Epithelial cell of prostate (primary cell): ENCODE results near the gene PTPN11.
"Not testable (repeated sequence)": the region's sequence is repeated elsewhere in the genome, so short reads cannot be mapped to it uniquely, and the experiment has no call there.

ENCODE experiments used
- DNase-seq: peaks from one replicate; pipeline ENCODE4 v3.0.0-alpha.2; 2011; ENCODE audit warnings: low read depth, low spot score
- H3K27ac ChIP-seq: fragments of 450-650 bp; 2 replicates; pipeline ENCODE4 v1.5.1; 2017; ENCODE audit warnings: mild to moderate bottlenecking

Gene PTPN11

DNA sequence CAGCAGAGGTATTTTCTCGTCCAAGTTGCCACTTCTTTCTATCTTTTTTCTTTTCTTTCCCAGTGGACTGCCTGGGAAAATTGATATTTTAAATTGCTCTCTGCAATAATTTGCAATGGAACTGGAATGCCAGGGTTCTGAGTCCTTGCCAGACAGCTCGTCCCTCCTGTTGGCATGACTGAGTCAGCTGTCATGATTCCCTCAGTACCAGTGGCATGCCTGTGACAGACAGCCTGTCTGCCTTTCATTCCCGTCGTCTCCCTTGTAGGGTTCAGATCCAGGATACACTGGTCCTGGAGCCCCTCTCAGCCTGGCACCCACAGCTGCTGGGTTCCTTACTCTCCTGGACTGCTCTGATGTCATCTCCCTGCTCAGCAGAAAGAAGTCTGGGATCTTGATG is 84.8 kb downstream of the PTPN11 start:
- DNase-seq = no peak
- H3K27ac ChIP-seq = no peak overlapping the region

- DNase-seq = no peak
- no peak overlapping the region for H3K27ac ChIP-seq
These were observed 87.9 kb downstream of the PTPN11 start for GRCh38 chr12:112506513-112507166.

GRCh38 chr12:112513471-112513870 is 94.7 kb downstream of the PTPN11 start:
- no peak overlapping the region for H3K27ac ChIP-seq
- DNase-seq = no peak

DNA sequence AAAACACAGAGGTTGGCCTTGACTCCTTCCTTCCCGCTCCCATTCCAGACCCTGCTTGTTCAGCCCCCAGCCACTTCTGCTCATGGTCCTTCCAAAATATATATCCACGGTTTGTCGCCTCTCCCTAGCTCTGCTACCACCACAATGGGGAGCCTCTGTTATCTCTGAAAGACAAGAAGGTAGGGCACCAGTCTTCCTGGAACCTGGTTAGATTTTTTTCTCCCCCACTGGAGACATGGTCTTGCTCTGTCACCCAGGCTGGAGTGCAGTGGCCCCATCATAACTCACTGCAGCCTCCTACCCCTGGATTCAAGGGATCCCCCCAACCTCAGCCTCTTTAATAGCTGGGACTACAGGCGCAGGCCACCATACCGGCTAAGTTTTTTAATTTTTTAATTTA is 95.7 kb downstream of the PTPN11 start:
- no peak overlapping the region for H3K27ac ChIP-seq

GRCh38 chr12:112514926-112515642 is 96.3 kb downstream of the PTPN11 start:
- DNase-seq = no peak
- no peak overlapping the region for H3K27ac ChIP-seq

More for the DNA sequence above, 95.7 kb downstream of the PTPN11 start:
- no peak for DNase-seq

GRCh38 chr12:112515868-112516267 is 97.1 kb downstream of the PTPN11 start:
- H3K27ac ChIP-seq = no peak overlapping the region
- DNase-seq = no peak

GRCh38 chr12:112517730-112518364 is 99.1 kb downstream of the PTPN11 start:
- no peak for DNase-seq

GRCh38 chr12:112518365-112518735 is 99.6 kb downstream of the PTPN11 start:
- H3K27ac ChIP-seq = no peak overlapping the region
- no peak for DNase-seq

More at GRCh38 chr12:112517730-112518364, 99.1 kb downstream of the PTPN11 start:
- no peak overlapping the region for H3K27ac ChIP-seq

- not testable (repeated sequence) for DNase-seq, H3K27ac ChIP-seq
These were observed 101.1 kb downstream of the PTPN11 start for GRCh38 chr12:112519841-112520340.

DNA sequence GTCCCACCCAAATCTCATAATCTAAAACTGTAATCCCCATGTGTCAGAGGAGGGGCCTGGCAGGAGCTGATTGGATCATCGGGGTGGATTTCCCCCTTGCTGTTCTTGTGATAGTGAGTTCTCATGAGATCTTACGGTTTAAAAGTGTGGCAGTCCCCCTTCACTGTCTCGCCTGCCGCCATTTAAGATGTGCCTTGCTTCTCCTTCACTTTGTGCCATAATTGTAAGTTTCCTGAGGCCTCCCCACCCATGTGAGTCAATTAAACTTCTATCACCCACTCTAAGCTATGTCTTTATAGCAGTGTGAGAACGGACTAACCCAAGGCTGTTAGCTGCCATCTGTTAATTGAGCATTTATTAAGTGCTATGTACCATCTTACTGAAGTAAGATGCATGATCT is 105.1 kb downstream of the PTPN11 start:
- H3K27ac ChIP-seq = no peak overlapping the region
- no peak for DNase-seq

DNA sequence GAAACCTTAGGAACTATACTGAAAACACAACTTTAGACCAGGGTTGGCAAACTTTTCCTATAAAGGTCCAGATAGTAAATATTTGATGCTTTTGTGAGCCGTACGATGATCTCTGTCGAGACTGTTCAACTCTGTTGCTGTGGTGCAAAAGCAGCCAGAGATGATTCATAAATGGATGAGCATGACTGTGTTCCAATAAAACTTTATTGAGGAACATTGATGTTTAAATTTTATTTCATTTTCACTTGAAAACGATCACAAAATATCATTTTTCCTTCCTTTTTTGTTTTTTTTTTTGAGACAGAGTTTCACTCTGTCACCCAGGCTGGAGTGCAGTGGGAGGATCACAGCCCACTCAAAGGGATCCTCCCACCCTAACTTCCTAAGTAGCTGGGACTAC is 105.5 kb downstream of the PTPN11 start:
- H3K27ac ChIP-seq = no peak overlapping the region
- DNase-seq = no peak

DNA sequence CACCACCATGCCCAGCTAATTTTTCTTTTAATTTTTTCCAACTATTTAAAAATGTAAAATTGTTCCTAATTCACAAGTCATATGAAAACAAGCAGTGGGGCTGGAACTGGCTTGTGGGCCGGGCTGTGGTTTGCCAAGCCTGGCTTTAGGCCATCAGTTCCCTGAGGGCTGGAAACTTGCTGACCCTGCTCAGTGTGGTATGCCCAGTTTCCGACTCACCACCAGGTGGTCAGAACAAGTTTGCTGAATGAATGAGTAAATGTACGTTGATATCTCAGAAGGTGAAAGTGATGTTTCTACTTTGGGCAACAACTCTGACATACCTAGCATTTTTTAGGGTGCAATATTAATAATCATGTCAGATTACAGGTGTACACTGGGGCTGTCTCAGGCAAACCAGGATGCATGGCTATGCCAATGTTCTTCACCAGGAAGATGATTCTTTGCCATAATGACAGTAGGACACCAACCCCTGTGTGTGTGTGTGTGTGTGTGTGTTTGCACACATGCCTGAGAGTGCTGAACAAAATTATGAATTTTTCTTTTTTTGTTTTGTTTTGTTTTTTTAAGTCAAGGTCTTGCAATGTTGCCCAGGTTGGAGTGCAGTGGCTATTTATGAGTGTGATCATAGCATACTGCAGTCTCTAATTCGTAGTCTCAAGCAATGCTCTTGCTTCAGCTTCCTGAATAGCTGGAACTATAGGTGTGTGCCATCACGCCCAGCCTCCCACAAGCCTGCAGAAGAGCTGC is 106.1 kb downstream of the PTPN11 start:
- DNase-seq = peak; percentile 34
- no peak overlapping the region for H3K27ac ChIP-seq

DNA sequence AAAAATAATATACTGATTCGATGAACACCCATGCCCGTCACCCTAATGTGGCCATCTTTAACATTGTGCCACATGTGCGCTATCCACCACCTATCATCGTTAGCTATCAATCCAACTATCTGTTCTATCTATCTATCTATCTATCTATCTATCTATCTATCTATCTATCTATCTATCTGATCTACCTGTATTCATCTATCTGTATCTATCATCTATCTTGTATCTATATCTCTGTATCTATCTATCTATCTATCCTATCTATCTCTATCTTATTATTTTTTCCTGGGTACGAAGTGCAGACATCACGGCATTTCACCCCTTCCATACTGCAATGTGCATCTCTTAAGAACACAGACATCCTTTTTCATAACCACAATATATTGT is 106.7 kb downstream of the PTPN11 start:
- no peak for DNase-seq
- H3K27ac ChIP-seq = no peak overlapping the region

DNA sequence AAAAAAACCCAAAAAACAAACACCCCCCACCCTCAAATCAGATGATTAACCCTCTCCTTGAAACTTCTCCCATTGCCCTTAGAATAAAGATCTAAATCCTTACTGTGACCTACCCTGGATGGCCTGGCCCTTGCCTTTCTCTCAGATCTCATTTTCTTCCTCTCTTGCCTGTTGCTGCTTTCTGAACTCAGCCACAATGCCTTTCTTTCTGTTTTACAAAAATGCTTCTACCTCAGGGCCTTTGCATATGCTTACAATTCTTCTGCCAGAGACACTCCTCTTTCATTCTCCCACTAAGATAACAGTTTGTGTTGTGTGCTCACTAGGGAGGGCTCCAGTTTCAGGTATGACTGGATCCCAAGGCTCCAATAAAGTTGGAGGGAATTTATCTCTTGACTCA is 108.3 kb downstream of the PTPN11 start:
- H3K27ac ChIP-seq = no peak overlapping the region
- DNase-seq = no peak

DNA sequence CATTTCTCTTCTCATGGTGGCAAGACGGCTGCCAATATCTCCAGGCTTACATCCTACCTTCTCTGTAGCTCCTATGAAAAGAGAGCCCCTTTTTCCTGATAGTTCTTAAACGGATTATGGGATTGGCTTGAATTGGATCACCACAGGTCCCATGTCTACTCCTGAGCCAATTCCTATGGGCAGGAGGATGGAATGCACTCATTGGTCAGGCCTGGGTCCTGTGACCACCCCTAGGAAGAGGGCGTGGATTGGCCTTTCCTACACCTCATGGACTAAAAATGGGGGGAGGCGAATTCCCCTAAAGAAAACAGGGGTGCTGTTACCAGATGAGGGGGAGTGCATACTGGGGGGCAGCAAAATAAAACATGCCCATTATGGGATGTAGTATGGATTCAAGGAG is 108.8 kb downstream of the PTPN11 start:
- H3K27ac ChIP-seq = no peak overlapping the region
- DNase-seq = no peak

DNA sequence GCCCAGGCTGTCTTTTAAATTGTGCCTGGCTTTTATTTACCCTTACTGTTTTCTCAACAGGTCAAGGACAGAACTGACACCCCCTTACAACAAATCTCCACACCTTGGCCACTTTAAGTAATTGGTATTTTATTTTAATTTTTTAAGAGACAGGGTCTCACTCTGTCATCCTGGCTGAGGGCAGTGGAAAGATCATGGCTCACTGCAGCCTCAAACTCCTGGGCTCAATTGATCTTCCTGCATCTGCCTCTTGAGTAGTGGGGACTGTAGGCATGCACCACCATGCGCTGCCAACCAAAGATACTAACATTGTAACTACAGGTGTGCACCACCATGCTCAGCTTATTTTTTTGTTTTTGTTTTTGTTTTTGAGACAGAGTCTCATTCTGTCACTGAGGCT is 109.8 kb downstream of the PTPN11 start:
- H3K27ac ChIP-seq = no peak overlapping the region
- no peak for DNase-seq

- no peak overlapping the region for H3K27ac ChIP-seq
- no peak for DNase-seq
These were observed 112.2 kb downstream of the PTPN11 start for GRCh38 chr12:112530941-112531340.

GRCh38 chr12:112532106-112532505 is 113.4 kb downstream of the PTPN11 start:
- no peak overlapping the region for H3K27ac ChIP-seq
- no peak for DNase-seq

DNA sequence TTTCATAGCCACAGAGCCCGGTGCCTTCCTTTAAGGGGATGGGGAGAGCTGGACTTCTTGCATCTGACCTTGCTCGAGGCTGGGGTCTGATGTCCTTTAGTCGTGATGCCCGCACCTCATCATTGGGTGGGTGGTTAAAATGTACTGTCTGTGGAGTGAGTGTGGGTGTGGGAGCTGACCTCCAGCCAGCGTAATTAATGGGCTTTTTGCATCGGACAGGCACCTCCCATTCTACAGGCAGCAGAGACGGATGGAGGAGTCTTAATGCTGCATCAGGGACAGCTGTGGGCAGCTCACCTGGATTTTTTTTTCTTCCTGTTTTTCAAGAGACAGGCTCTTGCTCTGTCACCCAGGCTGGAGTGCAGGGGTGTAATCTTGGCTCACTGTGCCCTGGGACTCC is 114.8 kb downstream of the PTPN11 start:
- no peak overlapping the region for H3K27ac ChIP-seq
- DNase-seq = no peak

- no peak for DNase-seq
- H3K27ac ChIP-seq = no peak overlapping the region
These were observed 116.3 kb downstream of the PTPN11 start for GRCh38 chr12:112535017-112535416.
